Right forelimb (tissue), 1 donor: ENCODE measurements around the gene COLEC11.
A peak's percentile ranks its signal among the peaks of the same experiment; 100 is the strongest.

ENCODE experiments used
- DNase-seq: peaks from one replicate; pipeline ENCODE4 v3.0.0-alpha.2; 2018

The COLEC11 gene

DNA sequence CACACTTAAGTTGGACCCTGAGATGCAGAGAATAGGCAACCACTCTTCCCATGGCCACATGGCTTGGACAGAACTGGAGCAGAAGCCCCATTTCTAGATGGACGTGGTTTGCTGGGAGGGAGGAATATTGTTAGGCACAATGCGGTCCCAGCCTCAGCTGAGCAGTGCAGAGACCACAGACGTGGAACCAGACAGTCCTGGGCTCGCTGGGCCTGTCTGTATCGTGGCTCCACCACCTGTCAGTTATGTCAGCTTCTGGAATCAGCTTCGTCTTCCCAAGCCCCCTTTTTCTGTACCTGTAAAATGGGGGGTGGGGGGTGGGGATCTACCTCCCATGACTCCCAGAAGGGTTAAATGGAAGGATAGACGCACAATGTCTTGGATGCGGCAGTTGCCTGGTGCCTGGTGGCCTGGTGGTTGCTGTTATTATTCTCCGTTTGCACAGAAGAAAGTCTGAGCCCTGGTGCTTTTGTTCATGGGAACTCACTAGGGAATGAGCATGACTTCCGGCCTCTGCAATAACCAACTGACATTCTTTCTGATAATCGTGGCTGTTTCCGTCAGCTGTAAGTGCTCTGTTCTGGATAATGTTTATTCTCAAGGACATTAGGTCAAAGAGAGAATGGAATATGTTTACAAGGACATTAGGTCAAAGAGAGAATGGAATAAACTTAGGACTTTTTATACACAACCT, 31.4 kb downstream of the COLEC11 start:
- DNase-seq = peak; percentile 31

DNA sequence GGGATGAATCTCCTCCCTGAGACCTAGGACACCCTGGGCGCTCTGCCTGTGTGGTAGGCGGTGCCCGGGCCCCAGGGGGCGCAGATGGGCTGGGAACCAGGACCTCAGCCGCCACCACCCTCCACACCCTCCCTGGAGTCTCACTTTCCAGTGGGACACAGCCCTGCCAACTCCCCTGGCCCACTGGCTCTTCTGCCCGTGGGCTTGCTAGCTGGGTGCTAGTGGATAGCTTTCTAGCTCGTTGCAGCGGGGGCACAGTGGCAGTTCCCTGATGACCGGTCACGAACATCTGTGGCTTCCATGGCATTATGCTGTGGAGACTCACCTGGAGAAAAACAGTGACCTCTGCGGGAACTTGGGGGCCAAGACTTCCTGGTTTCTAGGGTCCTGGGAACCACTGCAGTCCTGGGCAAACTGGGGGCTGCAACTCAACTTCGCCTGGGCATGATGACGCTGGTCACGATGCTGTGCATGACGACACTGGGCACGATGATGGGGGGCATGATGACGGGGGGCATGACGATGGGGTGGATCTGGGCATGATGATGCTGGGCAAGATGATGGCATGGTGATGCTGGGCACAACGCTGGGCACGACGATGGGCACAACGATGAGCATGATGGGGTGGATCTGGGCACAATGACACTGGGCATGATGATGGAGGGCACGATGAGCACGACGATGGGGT, 32.0 kb downstream of the COLEC11 start:
- DNase-seq = peak; percentile 5

DNA sequence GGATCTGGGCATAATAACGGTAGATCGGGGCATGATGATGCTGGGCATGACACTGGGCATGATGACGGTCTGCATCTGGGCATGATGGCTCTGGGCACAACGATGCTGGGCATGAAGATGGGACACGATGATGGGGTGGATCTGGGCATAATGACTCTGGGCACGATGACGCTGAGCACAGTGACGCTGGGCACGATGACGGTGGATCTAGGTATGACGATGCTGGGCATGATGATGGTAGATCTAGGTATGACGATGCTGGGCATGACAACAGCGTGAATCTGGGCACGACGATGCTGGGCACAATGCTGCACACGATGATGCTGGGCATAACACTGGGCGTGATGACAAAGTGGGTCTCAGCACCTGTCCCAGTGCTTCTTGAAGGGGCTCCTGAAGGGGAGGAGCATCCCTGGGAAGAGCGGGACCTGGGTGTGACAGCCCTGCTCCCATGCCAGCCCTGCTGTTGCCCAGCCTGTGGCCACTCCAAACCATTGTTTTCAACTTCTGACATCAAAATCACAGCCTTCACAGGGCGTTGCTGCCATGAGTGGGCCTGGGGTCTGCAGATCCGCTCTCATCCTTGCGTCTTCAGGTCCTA, 32.7 kb downstream of the COLEC11 start:
- DNase-seq = peak; percentile 9

DNA sequence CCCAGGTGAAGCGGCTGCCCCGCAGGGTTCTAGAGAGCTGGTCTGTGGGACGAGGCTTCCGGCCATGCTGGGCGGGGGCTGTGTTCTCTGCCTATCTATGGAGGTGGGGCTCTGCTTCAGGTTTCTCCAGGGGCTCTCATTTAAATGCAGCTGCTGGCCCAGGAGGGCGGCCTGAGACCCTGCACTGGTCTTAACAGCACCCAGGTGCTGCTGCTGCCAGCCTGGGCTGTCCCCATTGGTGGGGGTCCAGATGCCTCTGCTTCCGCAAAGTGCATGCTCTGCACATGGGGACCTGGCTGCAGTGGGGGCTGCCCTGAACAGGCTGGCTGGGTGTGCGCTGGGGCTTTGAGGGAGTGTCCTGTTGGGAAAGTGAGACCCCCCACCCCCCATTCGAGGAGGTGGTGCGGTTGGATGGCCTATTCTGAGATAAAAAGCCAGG, 33.3 kb downstream of the COLEC11 start:
- DNase-seq = peak; percentile 4

DNA sequence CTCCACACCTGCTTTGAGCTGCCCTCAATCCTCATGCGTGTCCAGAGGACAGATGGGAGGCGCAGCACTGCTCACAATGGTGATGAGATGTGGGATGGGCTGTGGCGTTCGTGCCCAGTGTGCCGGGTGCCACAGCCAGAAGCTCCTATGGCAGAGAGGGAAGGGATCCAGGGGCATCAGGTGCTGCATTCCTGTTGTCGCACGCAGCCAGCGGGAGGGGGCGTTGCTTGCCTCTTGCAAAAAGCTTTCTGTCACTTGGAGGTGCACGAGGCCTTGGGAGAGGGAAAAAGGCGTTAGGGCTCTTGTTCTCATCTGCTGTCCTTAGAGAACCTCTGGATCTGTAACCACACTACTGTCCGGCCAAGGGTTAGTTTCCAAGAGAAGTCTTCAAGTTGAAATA, 33.9 kb downstream of the COLEC11 start:
- peak; percentile 10 for DNase-seq

DNA sequence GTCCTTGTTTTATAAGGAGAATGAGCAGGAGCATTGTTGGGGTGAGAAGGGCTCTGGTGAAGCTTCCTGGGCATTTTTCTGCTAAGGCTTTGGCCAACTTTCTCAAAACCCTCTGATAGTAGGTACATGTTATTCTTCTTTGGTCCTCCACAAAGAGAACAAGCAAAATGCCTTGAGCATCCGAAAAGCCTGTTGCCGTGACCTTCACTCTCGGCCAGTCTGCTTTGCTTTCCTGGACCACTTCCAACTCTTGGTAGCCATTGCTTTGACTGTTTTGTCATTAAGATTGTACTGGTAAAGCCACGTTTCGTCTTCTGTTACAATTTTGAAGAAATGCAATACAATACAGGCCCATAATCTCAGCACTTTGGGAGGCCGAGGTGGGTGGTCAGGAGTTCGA, 35.7 kb downstream of the COLEC11 start:
- DNase-seq = no peak

DNA sequence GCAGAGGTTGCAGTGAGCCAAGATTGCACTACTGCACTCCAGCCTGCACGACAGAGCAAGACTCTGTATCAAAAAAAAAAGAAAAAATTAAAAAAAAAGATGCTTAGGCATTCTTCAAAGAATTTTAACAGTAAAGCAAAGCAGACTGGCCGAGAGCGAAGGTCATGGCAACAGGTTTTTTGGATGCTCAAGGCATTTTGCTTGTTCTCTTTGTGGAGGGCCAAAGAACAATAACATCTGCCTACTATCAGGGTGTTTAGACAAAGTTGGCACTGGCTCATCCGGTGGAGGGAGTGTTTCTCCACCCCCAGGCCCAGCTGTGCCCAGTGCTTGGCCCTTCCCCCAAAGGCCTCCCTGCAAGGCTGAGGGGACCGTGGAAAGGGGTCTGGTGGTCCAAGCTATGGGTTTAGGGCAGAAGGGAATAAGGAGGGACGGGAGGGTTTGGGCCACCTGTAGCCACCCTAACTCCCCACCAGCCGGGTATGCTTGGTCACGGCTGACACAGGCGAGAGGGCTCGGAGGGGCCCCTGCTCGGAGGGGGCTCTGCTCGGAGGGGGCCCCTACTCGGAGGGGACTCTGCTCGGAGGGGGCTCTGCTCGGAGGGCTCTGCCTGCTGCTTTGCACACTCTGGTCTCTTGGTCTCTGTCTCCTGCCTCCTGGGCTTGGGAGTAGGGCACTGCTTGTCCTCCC, 36.4 kb downstream of the COLEC11 start:
- peak; percentile 36 for DNase-seq

DNA sequence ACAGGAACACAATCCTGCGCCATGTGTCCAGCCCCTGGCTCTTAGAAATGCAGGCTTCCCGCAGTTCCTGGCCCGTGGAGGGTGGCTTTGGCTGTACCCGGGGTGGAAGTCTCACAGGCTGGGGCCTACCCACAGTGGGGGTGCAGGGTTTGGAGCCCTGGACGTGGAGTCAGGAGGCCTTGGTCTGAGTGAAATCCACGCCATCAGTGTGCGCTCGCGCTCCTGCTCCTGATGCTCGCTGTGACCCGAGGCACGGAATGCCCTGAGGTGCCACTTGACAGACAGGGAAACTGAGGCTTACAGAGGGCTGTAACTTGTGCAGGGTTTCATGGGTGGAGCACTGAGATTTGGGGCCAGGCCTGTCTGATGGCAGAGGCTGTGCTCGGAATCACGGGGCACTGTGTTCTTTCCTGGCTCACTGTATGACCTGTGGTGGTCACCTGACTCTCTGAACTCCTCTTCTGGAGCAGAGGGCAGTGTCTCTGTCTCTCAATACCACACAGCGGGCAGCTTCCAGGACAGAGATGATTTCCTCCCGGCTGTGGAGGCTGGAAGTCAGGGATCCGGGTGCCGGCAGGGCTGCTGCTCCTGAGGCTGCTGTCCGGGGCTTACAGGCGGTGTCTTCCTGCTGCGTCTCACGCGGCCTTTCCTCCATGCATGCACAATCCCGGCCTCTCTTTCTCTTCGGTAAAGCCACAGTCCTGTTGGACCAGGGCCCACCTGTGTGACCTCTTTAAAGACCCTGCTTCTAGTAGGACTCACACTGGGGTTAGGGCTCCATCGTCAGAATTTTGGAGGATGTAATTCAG, 37.1 kb downstream of the COLEC11 start:
- peak; percentile 34 for DNase-seq

DNA sequence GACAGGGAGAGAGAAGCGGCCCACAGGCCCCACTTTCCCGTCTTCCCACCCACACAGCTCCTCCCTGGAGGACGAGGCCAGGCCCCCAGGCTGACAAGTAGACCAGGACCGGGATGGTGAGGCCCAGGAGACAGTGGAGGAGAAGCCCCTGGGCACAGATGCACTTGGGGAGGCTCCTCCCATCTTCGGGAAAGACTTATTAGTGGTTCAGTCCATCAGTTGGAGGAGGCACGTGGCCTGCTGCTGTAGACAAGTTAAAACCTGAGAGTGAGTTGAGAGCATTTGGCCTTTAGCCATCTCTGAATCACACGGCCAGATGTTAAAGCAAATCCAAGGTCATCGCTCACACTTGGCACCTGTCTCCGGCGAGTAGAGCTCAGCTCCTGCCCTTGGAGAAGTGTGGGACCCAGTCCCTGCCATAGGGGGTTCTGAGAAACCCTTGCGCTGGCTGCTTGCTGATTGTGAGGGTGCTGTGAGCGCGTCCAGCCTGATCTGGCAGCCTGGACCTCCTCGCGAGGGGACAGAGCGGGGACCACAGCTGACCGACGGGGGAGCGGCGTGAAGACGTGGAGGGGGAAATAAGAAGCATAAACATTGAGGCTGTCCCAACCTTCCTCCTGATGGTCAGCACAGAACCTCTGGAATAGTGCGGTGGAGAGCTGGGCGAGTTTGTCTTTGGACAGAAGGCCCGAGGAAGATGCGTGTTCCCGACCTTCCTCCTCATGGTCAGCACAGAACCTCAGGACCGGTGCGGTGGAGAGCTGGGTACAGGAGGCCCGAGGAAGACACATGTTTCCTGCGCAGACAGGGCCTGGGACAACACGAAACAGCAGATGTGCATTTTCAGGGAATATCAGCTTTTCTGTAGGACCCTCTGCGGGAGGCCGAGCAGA, 38.4 kb downstream of the COLEC11 start:
- DNase-seq = peak; percentile 36

DNA sequence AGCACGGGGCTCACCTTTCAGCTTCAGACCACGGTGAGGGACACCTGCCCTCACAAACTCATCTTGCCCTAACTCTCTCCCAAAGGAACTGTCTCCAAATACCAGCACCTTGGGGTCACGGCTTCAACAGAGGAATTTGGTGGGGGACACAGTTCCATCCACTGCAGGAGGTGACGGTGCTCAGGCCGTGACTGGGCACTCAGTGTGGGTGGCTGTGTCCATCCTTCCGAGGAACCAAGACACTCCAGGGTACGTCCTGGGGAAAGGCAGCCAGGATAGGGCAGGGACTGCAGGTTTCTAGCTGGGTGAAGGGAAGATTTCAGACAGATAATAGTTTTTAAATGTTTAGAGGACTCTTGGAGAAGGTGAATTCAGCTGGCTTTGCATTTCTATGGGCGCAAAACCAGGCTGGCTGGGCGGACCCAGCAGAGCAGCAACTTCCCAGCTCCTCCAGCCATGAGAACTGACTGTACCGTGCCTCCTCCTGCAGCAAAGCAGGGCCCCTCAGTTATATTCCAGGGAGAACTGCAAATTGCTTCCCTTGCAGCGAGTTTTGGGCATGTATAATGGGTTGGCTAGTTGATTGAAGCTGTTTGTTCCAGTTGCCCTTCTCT, 39.2 kb downstream of the COLEC11 start:
- peak; percentile 44 for DNase-seq

DNA sequence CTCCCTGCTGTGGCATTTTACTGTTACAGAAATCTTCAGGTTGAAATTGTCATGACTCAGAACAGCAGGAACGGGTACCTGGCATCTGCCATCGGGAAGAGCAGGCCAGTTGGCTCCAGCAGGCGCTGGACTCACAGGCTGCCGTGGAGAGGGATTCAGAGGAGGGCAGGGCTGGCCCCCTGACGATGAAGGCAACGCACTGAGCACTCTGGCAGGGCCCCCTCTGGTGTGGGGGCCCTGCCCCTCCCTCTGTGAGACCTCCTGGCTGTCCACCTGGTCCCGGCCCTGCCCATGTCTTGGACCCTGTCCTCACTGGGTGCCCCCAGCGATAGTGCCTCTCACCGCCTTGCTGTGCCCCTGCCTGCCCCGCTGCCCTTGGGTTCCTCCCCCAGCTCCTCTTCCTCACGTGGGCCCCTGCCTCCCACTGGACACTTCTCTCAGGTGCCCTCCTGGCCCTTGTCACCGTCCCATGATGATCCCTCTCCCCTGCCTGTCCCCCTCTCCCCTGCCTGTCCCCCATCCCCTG, 39.7 kb downstream of the COLEC11 start:
- DNase-seq = peak; percentile 36

DNA sequence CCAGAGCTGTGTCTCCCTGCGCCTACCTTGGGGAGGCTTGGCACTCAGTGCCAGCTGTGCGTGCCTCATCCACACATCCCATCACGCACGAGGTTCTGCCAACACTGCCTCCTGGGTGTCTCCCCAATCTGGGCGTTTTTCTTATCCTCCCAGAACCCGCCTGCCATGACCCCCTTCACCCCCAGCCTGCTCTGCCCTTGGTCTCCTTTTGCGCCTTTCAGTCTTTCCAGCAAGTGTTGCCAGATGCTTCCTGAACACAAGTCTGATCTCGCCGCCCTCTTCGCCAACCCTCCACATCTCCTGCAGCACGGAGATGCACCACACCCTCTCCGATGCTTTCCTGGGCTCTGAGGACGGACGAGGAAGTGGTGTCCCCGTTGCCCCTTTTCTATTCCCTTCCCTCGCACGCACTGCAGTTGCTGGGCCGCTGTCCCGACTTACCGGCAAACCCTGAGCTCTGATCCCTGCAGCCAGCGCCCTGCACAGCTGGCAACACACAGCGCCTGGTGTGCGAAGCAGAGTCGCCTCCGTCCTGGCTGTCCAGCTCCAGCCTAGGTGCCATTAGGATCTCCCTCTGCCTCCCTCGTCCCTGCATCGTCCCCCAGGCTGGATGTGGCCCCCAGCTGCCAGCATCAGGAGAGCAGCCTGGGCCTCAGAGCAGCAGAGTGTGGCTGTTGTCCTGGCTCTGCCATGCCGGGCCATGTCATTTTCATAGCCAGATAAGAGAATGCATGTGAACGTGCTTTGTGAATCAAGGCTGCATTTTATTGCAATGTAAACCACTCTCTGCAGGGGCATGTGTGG, 40.5 kb downstream of the COLEC11 start:
- DNase-seq = peak; percentile 35

DNA sequence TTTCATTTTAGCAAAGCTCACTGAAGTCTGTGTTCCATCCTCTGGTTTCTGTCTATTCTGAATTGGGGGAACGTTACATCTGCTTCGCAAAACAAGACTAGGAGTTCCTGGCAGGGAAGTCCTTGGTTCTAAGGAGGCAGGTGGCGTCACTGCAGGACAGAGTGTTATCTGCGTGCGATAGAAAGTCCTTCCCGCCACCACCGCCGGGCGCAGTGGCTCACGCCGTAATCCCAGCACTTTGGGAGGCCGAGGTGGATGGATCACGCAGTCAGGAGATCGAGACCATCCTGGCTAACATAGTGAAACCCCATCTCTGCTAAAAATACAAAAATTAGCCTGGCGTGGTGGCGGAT, 41.0 kb downstream of the COLEC11 start:
- DNase-seq = peak; percentile 15

DNA sequence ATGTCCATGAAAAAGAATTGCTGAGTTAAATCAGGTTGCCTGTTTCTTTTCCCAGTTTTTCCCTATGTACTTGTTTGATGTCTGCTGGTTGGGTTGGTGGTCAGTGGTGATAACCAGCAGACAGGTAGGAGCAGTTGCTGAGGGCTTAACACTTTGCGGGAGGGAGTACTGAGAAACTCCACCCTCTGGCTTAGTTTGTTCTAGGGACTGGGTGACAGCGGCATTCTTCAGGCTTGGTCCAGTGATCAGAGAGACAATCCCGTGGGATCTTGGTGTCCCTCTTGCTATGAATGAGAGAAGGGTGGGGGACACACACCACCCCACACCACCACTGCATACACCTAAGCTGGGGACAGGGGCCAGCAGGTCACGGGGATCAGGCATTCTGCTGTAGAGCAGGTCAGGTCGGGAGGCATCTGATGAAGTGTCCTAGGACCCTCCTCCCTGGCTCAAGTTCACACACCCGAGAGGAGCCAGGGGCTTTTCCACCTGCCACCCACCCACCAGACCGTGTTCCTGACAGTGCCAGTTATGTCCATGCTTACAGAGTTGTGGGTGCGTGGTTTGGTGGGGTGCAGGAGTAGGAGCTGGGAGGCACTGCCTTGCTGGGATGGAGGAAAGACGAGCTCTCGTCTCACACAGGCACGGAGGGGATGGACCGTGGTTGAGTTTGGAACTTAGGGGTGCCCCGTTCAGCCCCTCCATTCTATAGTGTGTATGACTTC, 41.8 kb downstream of the COLEC11 start:
- DNase-seq = peak; percentile 22

DNA sequence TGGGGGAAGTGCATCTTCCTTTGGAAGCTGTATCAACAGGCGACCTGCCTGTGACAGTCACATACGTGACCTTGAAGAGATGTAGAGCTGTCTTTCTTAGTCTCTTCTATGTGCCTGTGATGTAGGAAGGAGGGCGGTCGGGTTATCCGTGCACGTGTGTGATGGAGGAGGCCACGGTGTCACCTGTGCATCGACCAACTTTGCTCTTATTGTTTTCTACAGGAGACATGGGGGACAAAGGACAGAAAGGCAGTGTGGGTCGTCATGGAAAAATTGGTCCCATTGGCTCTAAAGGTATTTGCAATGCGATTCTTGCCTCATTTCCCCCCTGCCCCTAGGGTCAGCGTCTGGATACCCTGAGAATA, 42.4 kb downstream of the COLEC11 start:
- no peak for DNase-seq

DNA sequence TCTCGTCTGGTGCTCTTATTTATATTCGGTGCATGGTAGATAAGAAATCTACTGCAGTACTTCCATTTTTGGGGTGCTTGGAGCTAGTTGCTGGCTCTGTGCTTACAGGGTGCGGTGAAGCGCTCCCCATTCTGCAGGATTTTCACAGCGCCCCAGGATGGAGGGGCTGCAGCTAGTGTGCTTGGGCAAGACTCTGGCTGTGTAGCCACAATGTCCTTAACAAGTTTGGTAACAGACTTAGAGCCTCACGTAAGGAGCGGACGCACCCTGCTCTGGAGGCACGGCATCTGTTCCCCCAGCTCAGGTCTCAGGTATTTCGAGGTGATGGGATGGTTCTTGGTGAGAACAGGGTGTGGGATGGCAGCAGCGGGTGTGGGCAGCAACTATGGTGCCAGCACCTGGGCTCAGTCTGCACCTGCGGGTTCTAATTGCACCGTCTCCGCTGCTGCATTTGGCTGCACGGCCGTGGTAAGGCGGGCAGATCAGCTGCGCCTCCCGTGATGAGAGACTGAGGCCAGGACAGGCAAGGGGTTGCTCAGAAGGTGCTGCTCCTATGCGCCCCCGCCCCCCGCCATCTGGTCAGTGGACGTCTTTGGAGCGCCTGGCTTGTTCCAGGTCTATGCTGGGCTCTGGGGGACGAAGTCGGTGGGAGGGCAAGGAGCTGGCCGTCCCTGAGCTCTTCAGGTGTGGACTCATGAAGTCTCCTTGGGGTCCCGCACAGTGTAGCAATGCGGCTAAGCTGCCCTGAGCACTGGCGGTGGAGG, 43.0 kb downstream of the COLEC11 start:
- DNase-seq = peak; percentile 30

DNA sequence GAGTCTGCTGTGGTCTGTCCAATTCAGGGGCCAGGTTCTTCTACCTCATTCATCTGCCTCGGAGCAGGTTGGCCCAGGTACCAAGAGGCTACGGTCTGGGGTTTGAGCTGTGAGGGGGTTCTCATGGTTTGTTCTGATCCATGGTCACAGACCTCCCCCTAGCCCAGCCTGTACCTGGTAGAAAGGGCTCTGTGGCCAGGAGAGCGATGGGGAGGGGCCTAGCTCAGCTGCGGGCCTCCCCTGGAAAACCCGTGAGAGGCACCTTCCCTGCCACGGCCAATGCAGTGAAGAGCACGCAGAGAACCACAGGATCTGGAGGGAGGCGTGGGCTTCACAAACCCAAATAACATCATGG, 43.5 kb downstream of the COLEC11 start:
- peak; percentile 9 for DNase-seq

DNA sequence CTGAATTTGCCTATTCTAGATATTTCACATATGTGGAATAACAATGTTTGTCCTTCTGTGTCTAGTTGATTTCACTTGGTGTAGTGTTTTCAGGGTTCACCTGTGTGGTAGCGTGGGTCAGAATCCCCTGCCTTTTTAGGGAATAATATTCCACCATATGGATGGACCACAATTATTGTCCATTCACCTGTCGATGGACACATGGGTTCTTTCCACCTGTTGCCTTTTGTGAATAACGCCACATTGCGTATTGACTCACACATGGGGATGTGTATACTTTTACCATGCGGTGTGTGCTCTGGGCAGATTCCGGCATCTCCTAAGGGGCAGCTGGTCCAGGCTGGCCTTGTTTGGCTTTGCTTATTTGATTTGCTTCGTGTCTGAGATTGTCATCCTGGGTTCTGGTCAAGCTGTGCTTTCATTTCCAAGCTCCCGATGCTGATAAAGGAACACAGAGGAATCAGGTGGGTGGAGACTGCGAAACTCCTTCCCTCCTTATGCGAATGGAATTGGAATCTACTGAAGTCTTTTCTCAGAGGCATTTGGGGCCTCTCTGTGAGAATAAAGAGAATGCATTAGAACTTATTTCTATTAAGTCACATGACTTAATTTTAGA, 44.2 kb downstream of the COLEC11 start:
- DNase-seq = no peak
